C4-2B (cell line): ENCODE results near the gene REV3L.

Experiments used
- ZFX ChIP-seq: fragments of 450-650 bp; IDR thresholded peaks from 2 replicates; pipeline ENCODE4 v1.6.1; 2017
- TF ChIP-seq, protein P1 (sequence below): fragments of 450-650 bp; conservative IDR thresholded peaks from 2 replicates; pipeline ENCODE4 v1.5.1; 2017; ENCODE audit warnings: mild to moderate bottlenecking

- TF ChIP-seq, protein P1, sequence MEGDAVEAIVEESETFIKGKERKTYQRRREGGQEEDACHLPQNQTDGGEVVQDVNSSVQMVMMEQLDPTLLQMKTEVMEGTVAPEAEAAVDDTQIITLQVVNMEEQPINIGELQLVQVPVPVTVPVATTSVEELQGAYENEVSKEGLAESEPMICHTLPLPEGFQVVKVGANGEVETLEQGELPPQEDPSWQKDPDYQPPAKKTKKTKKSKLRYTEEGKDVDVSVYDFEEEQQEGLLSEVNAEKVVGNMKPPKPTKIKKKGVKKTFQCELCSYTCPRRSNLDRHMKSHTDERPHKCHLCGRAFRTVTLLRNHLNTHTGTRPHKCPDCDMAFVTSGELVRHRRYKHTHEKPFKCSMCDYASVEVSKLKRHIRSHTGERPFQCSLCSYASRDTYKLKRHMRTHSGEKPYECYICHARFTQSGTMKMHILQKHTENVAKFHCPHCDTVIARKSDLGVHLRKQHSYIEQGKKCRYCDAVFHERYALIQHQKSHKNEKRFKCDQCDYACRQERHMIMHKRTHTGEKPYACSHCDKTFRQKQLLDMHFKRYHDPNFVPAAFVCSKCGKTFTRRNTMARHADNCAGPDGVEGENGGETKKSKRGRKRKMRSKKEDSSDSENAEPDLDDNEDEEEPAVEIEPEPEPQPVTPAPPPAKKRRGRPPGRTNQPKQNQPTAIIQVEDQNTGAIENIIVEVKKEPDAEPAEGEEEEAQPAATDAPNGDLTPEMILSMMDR = no peak
- TF ChIP-seq ZFX = no peak
These were observed 37.5 kb upstream of the REV3L start for GRCh38 chr6:111520524-111520923.
